A549 (cell line): Measurements from ENCODE around the gene NCAPD3. TPM values are rescaled to one million over a fixed set of nuclear protein-coding genes. Genes with fewer than 3 reads are reported as not detected.

Experiments used
- ATAC-seq, 2 experiments: fragments of 200-7000 bp in 1 of 2; fragments of >200 bp in 1 of 2; cut with Nextera tagmentation in 1 of 2; cut with Tn5 transposase in 1 of 2; 3 replicates each; pipeline versions ENCODE4 v1.8.0 to v1.9.1; 2018 to 2020; ENCODE audit warnings: mild to moderate bottlenecking in 1 of 2, moderate library complexity in 1 of 2
- CTCF ChIA-PET: fragments of 300-600 bp; sonication (Branson Sonifier 250); formaldehyde crosslinking; extraction: SDS; loops from one replicate; lab custom pipeline; 2021; ENCODE audit warnings: antibody characterized with exemption, inconsistent platforms; lab: Yijun Ruan, JAX
- POLR2A ChIA-PET: fragments of 350-600 bp; formaldehyde crosslinking; extraction: SDS; loops from one replicate; lab custom pipeline; 2021; ENCODE audit warnings: antibody characterized with exemption, inconsistent platforms; lab: Yijun Ruan, JAX
- DNase-seq, 2 experiments: peaks; one replicate each; pipeline versions ENCODE4 v3.0.0 to v3.0.0-alpha.2; 2011 to 2016; ENCODE audit warnings: low read depth in 1 of 2, low spot score in 1 of 2
- FAIRE-seq: peaks from 2 replicates; lab custom pipeline; 2011; peaks lifted over from hg19 to GRCh38; lab: Jason Lieb, UNC
- H3K27ac ChIP-seq, 2 experiments: fragments of >200 bp; sonication (Bioruptor Twin); formaldehyde crosslinking; 3 replicates each; pipeline ENCODE4 v1.5.1; 2016 to 2017
- H3K4me1 ChIP-seq: fragments of >200 bp; sonication (Bioruptor Twin); formaldehyde crosslinking; 3 replicates; pipeline ENCODE4 v1.6.1; 2016
- H3K4me2 ChIP-seq: fragments of >200 bp; sonication (Bioruptor Twin); formaldehyde crosslinking; 3 replicates; pipeline ENCODE4 v1.6.1; 2016
- H3K4me3 ChIP-seq: fragments of >200 bp; sonication (Bioruptor Twin); formaldehyde crosslinking; 3 replicates; pipeline ENCODE4 v1.5.1; 2016
- H3K9me3 ChIP-seq: fragments of >200 bp; sonication (Bioruptor Twin); formaldehyde crosslinking; 3 replicates; pipeline ENCODE4 v1.6.1; 2016
- CBX2 ChIP-seq: fragments of 200-600 bp; sonication (generic); IDR thresholded peaks from 2 replicates; pipeline ENCODE4 v1.6.1; 2016; ENCODE audit warnings: low read depth, mild to moderate bottlenecking, borderline replicate concordance
- CBX8 ChIP-seq: fragments of 200-600 bp; sonication (generic); IDR thresholded peaks from 2 replicates; pipeline ENCODE4 v1.6.1; 2016
- CEBPB ChIP-seq, 2 experiments: fragments of >200 bp in 1 of 2; sonication (Bioruptor Twin) in 1 of 2; formaldehyde crosslinking in 1 of 2; IDR thresholded peaks; 2 replicates each; pipeline ENCODE4 v1.6.1; 2012 to 2016
- E2F6 ChIP-seq: IDR thresholded peaks from 2 replicates; pipeline ENCODE4 v1.6.1; 2012; ENCODE audit warnings: low read depth, borderline replicate concordance
- EHF ChIP-seq: fragments of 250-450 bp; sonication (Bioruptor Pico); IDR thresholded peaks from 2 replicates; pipeline ENCODE4 v1.5.0; 2020; ENCODE audit warnings: mild to moderate bottlenecking
- EHMT2 ChIP-seq: fragments of 200-600 bp; sonication (generic); IDR thresholded peaks from 2 replicates; pipeline ENCODE4 v1.6.1; 2016; ENCODE audit warnings: antibody characterized with exemption, low read depth, mild to moderate bottlenecking, moderate library complexity
- FOSL2 ChIP-seq, 2 experiments: fragments of 450-650 bp in 1 of 2; fragments of >200 bp in 1 of 2; sonication (Bioruptor Twin) in 1 of 2; formaldehyde crosslinking; IDR thresholded peaks; 2 replicates each; pipeline versions ENCODE4 v1.5.0 to v1.6.1; 2016 to 2020; ENCODE audit warnings: mild to moderate bottlenecking in 1 of 2, moderate library complexity in 1 of 2
- FOXS1 ChIP-seq: fragments of 250-450 bp; sonication (Bioruptor Pico); IDR thresholded peaks from 2 replicates; pipeline ENCODE4 v1.5.0; 2020; ENCODE audit warnings: mild to moderate bottlenecking, moderate library complexity
- HDAC2 ChIP-seq: fragments of 200-600 bp; sonication (generic); IDR thresholded peaks from 2 replicates; pipeline ENCODE4 v1.6.1; 2016
- HEYL ChIP-seq: fragments of 250-450 bp; sonication (Bioruptor Pico); IDR thresholded peaks from 2 replicates; pipeline ENCODE4 v1.8.0; 2021; ENCODE audit warnings: mild to moderate bottlenecking, moderate library complexity
- HMGXB4 ChIP-seq: fragments of 250-450 bp; sonication (Bioruptor Pico); IDR thresholded peaks from 2 replicates; pipeline ENCODE4 v1.5.0; 2021; ENCODE audit warnings: mild to moderate bottlenecking, moderate library complexity, borderline replicate concordance
- HOXA7 ChIP-seq: fragments of 250-450 bp; sonication (Bioruptor Pico); IDR thresholded peaks from 2 replicates; pipeline ENCODE4 v1.5.0; 2020; ENCODE audit warnings: mild to moderate bottlenecking, moderate library complexity
- JUNB ChIP-seq: fragments of >200 bp; sonication (Bioruptor Twin); formaldehyde crosslinking; IDR thresholded peaks from 2 replicates; pipeline ENCODE4 v1.6.1; 2016
- MAFK ChIP-seq: fragments of 450-650 bp; IDR thresholded peaks from 2 replicates; pipeline ENCODE4 v1.6.1; 2014; ENCODE audit not compliant: partially characterized antibody
- MAX ChIP-seq: IDR thresholded peaks from 2 replicates; pipeline ENCODE4 v1.6.1; 2012
- NFE2L2 ChIP-seq: fragments of 150-350 bp; conservative IDR thresholded peaks from 2 replicates; pipeline ENCODE4 v1.6.1; 2014; ENCODE audit warnings: low read length
- NPAS2 ChIP-seq: fragments of 250-450 bp; sonication (Bioruptor Pico); IDR thresholded peaks from 2 replicates; pipeline ENCODE4 v1.8.0; 2022; ENCODE audit warnings: mild to moderate bottlenecking, moderate library complexity, borderline replicate concordance
- NR3C1 ChIP-seq: fragments of >200 bp; sonication (Bioruptor Twin); formaldehyde crosslinking; IDR thresholded peaks from 3 replicates; pipeline ENCODE4 v1.6.1; 2017
- RCOR1 ChIP-seq: fragments of 150-350 bp; IDR thresholded peaks from 2 replicates; pipeline ENCODE4 v1.6.1; 2014; ENCODE audit warnings: antibody characterized with exemption, low read length, low read depth
- SREBF2 ChIP-seq: fragments of 450-650 bp; IDR thresholded peaks from 2 replicates; pipeline ENCODE4 v1.6.1; 2014; ENCODE audit warnings: mild to moderate bottlenecking, moderate library complexity
- ZC3H11A ChIP-seq: fragments of 450-650 bp; IDR thresholded peaks from 2 replicates; pipeline ENCODE4 v1.6.1; 2014; ENCODE audit warnings: antibody characterized with exemption, mild to moderate bottlenecking
- ZFP36 ChIP-seq: fragments of 450-650 bp; IDR thresholded peaks from 2 replicates; pipeline ENCODE4 v1.6.1; 2014; ENCODE audit warnings: borderline replicate concordance; ENCODE audit not compliant: partially characterized antibody
- WGBS: methylation state at CpG from one replicate; pipeline ENCODE4 v1.1.6; 2017; ENCODE audit errors: missing lambda C conversion rate; 5-methylcytosine and 5-hydroxymethylcytosine counted together
- polyA plus RNA-seq, 4 experiments: library from polyadenylated mRNA; depleted of rRNA in 3 of 4; stranded (reverse); fragments of >200 nt; fragmentation: RNase III in 1 of 4; extraction: RNeasy Plus Mini Kit Qiagen cat#74134 plus additional on column Dnase treatment in 1 of 4; gene quantifications; 2 replicates in 3 of 4; 3 replicates in 1 of 4; pipeline ENCODE4 v1.2.3, GENCODE V29; 2011 to 2017
- TF ChIP-seq, protein P1 (sequence below): fragments of 450-650 bp; IDR thresholded peaks from 2 replicates; pipeline ENCODE4 v1.6.1; 2014; ENCODE audit warnings: antibody characterized with exemption
- TF ChIP-seq, protein P2 (sequence below): fragments of >200 bp; sonication (Bioruptor Twin); formaldehyde crosslinking; IDR thresholded peaks from 3 replicates; pipeline ENCODE4 v1.6.1; 2016
- TF ChIP-seq, protein P3 (sequence below): IDR thresholded peaks from 2 replicates; pipeline ENCODE4 v1.6.1; 2012
- TF ChIP-seq, protein P4 (sequence below): fragments of 150-350 bp; IDR thresholded peaks from 2 replicates; pipeline ENCODE4 v1.6.1; 2014; ENCODE audit warnings: low read depth, mild to moderate bottlenecking, low read length
- TF ChIP-seq, protein P5 (sequence below): fragments of >200 bp; sonication (Bioruptor Twin); formaldehyde crosslinking; IDR thresholded peaks from 2 replicates; pipeline ENCODE4 v1.6.1; 2016

Gene NCAPD3
- polyA plus RNA-seq, 2 of the 4 experiments (the other 2 are of a cell fraction), result 26.6 to 36.0 TPM

DNA sequence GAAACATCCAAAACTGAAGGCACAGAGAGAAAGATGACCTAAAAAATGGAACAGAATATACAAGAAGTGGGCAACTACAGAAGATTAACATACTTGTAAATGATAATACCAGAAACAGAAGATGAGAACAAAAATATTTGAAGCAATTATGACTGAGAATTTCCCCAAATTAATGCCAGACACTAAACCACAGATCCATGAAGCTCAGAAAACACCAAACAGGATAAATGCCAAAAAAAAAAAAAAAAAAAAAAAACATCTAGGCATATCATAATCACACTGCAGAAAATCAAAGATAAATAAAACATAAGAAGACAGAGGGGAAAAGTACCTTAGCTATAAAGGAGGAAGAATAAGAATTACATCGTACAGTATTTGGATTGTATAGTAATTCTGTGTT, 89.6 kb downstream of the NCAPD3 start (continued):
- TF ChIP-seq, protein P1, sequence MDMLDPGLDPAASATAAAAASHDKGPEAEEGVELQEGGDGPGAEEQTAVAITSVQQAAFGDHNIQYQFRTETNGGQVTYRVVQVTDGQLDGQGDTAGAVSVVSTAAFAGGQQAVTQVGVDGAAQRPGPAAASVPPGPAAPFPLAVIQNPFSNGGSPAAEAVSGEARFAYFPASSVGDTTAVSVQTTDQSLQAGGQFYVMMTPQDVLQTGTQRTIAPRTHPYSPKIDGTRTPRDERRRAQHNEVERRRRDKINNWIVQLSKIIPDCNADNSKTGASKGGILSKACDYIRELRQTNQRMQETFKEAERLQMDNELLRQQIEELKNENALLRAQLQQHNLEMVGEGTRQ, result no peak
- TF ChIP-seq MAX, result no peak
- TF ChIP-seq RCOR1, result no peak

GRCh38 chr11:134132808-134133207, 91.0 kb downstream of the NCAPD3 start:
- Histone ChIP-seq H3K27ac (no peak overlapping the region), H3K4me1 (no peaks in the 10 kb centered on the region), H3K4me3 (no peak overlapping the region), H3K4me2 (no peak overlapping the region), H3K9me3 (0 out of 3 replicates have a peak, but pooled peaks cover 12% of the 10 kb centered on the region)
- TF ChIP-seq NFE2L2 (no peak), ZFP36 (no peak), E2F6 (no peak), CEBPB (IDR thresholded peaks at IDR 0.05) (no peak), NR3C1 (no peak), ZC3H11A (no peak), HEYL (CRISPR knock-in tag) (no peak)
- TF ChIP-seq, protein P1, result no peak
- TF ChIP-seq, protein P2, sequence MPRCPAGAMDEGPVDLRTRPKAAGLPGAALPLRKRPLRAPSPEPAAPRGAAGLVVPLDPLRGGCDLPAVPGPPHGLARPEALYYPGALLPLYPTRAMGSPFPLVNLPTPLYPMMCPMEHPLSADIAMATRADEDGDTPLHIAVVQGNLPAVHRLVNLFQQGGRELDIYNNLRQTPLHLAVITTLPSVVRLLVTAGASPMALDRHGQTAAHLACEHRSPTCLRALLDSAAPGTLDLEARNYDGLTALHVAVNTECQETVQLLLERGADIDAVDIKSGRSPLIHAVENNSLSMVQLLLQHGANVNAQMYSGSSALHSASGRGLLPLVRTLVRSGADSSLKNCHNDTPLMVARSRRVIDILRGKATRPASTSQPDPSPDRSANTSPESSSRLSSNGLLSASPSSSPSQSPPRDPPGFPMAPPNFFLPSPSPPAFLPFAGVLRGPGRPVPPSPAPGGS, result no peak
- TF ChIP-seq, protein P3, sequence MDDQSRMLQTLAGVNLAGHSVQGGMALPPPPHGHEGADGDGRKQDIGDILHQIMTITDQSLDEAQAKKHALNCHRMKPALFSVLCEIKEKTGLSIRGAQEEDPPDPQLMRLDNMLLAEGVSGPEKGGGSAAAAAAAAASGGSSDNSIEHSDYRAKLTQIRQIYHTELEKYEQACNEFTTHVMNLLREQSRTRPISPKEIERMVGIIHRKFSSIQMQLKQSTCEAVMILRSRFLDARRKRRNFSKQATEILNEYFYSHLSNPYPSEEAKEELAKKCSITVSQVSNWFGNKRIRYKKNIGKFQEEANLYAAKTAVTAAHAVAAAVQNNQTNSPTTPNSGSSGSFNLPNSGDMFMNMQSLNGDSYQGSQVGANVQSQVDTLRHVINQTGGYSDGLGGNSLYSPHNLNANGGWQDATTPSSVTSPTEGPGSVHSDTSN, result no peak
- no peak for DNase-seq
- no peak for FAIRE-seq
- ChIA-PET POLR2A (no interaction called here), CTCF (no interaction called here)
- ATAC-seq, result no peak

- CTCF ChIA-PET, result interaction anchor here (1.0 kb wide), 1 partner anchor 81 kb away, joined by 3 read pairs; no protein-coding TSS in a partner anchor
- no peaks in the 10 kb centered on the region for H3K4me1 ChIP-seq
- no peak for DNase-seq
- FAIRE-seq, result no peak
- no peak overlapping the region for H3K4me2 ChIP-seq
- H3K4me3 ChIP-seq, result no peak overlapping the region
- TF ChIP-seq MAX (no peak), MAFK (no peak), FOSL2 (IDR thresholded peaks at IDR 0.05) (no peak), FOSL2 (CRISPR knock-in tag; IDR thresholded peaks at IDR 0.05) (no peak), NFE2L2 (no peak), EHMT2 (no peak), EHF (CRISPR knock-in tag) (no peak), SREBF2 (no peak), JUNB (no peak), HMGXB4 (no peak), HOXA7 (no peak), NPAS2 (CRISPR knock-in tag) (no peak), HDAC2 (no peak), CBX2 (no peak), CBX8 (no peak), FOXS1 (no peak)
- TF ChIP-seq, protein P4, sequence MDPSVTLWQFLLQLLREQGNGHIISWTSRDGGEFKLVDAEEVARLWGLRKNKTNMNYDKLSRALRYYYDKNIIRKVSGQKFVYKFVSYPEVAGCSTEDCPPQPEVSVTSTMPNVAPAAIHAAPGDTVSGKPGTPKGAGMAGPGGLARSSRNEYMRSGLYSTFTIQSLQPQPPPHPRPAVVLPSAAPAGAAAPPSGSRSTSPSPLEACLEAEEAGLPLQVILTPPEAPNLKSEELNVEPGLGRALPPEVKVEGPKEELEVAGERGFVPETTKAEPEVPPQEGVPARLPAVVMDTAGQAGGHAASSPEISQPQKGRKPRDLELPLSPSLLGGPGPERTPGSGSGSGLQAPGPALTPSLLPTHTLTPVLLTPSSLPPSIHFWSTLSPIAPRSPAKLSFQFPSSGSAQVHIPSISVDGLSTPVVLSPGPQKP, result no peak
- TF ChIP-seq, protein P5, sequence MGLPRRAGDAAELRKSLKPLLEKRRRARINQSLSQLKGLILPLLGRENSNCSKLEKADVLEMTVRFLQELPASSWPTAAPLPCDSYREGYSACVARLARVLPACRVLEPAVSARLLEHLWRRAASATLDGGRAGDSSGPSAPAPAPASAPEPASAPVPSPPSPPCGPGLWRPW, result no peak
- no peak for ATAC-seq
- no peak overlapping the region for H3K27ac ChIP-seq
- H3K9me3 ChIP-seq, result 0 out of 3 replicates have a peak, but pooled peaks cover 12% of the 10 kb centered on the region
- POLR2A ChIA-PET, result no interaction called here
- 0% methylated on average over 2 of the region's 2 CpGs for WGBS
Measured at GRCh38 chr11:134131628-134132244, 92.0 kb downstream of the NCAPD3 start.
